AG04449 (cell line): ENCODE results near the gene ANKRD62.

ENCODE experiments used
- CTCF ChIA-PET: fragments of 350-600 bp; formaldehyde crosslinking; extraction: SDS; loops from one replicate; lab custom pipeline; 2021; ENCODE audit warnings: antibody characterized with exemption; lab: Yijun Ruan, JAX
- POLR2A ChIA-PET: fragments of 400-600, 350-600 bp; formaldehyde crosslinking; extraction: SDS; loops from one replicate; lab custom pipeline; 2020; ENCODE audit warnings: antibody characterized with exemption, inconsistent platforms; lab: Yijun Ruan, JAX
- DNase-seq: peaks from one replicate; pipeline ENCODE4 v3.0.0-alpha.2; 2010; ENCODE audit warnings: low read depth, low spot score
- H3K4me3 ChIP-seq: 2 replicates; pipeline ENCODE4 v1.5.1; 2011; ENCODE audit warnings: low read depth, mild to moderate bottlenecking, control low read depth, low read length
- CTCF ChIP-seq: IDR thresholded peaks from one replicate; pipeline ENCODE4 v1.5.1; 2011; ENCODE audit warnings: mild to moderate bottlenecking, moderate library complexity, low read length, control low read depth, inconsistent platforms; ENCODE audit not compliant: insufficient read depth; ENCODE audit errors: missing control alignments

The ANKRD62 gene

GRCh38 chr18:12056884-12057402 is 36.7 kb upstream of the ANKRD62 start:
- H3K4me3 ChIP-seq, result no peak overlapping the region
- DNase-seq, result no peak
- ChIA-PET POLR2A (no interaction called here), CTCF (interaction anchor here (1.1 kb wide), 1 partner anchor 18 kb away, joined by 4 read pairs; no protein-coding TSS in a partner anchor)
- TF ChIP-seq CTCF, result no peak

GRCh38 chr18:12057419-12058039 is 36.1 kb upstream of the ANKRD62 start:
- DNase-seq, result no peak
- no peak for TF ChIP-seq CTCF
- no peak overlapping the region for H3K4me3 ChIP-seq
- ChIA-PET CTCF (interaction anchor here (1.8 kb wide), 1 partner anchor 18 kb away, joined by 4 read pairs; no protein-coding TSS in a partner anchor), POLR2A (no interaction called here)

DNA sequence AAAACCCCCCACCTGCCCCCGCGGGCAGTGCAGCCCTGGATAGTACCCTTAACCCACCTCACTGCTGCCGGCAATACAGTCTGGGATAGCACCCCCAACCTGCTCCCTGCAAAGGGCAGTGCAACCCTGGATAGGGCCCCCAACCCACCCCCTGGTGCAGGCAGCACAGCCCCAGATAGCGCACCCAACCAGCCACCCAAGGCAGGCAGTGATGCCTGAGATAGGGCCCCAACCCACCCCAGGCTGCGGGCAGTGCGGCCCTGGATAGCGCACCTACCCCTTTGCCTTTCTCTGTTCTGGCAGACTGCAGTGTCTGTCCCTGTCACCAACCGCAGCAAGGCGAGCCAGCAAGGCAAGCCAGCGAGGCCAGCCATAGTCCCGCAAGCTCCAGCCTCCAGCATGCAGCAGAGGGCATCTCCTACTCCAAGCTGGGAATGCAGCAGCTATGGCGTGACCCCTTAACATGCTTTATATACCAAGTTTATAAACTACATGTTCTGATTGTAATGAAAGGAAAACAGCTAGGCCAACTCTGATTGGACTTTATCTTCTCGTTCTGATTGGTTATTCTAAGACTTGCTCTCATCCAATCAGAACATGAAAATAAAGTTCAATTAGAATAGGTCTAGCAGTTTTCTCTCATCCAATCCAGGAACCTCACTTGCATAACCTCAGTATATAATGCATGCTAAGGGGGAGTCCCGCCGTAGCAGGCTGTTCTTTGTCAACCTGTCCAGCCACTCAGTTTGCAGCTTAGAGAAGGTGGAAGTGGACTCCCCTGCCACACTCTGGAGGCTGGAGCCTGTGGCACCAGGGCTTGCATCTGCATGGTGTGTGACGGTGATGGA is 34.1 kb upstream of the ANKRD62 start:
- H3K4me3 ChIP-seq, result no peak overlapping the region
- ChIA-PET POLR2A (no interaction called here), CTCF (interaction anchor here (1.0 kb wide), 1 partner anchor 9 kb away, joined by 3 read pairs; no protein-coding TSS in a partner anchor)
- TF ChIP-seq CTCF, result no peak
- no peak for DNase-seq

- ChIA-PET CTCF (interaction anchor here (1.0 kb wide), 1 partner anchor 10 kb away, joined by 3 read pairs; no protein-coding TSS in a partner anchor), POLR2A (no interaction called here)
- H3K4me3 ChIP-seq, result no peak overlapping the region
- no peak for TF ChIP-seq CTCF
- DNase-seq, result no peak
Observed at GRCh38 chr18:12060182-12060870, 33.3 kb upstream of the ANKRD62 start.

DNA sequence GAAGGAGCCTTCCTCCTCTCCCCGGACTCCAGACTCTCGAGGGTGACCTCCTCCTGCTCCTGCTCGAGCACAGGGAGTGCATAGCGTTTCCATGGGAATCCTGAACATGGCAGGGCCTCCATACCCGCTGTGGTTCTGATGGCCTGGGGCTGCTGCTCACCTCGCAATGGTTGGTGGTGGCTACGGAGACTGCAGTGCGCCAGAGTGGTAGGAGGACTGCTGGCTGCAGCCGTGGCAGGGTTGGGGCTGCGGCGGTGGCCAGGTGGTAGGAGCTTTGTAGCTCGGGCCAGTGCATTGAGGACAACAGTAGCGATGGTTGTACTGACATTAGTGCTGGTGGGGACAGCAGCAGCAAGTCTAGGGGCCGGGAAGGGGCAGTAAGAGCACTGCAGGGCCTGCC is 32.0 kb upstream of the ANKRD62 start:
- H3K4me3 ChIP-seq, result no peak overlapping the region
- POLR2A ChIA-PET, result no interaction called here
- no peak for TF ChIP-seq CTCF
- CTCF ChIA-PET, result no interaction called here
- DNase-seq, result no peak
